SK-N-MC (cell line): ENCODE measurements around the gene TICAM2.

ENCODE experiments used
- EZH2 ChIP-seq: fragments of 200-600 bp; sonication (generic); IDR thresholded peaks from one replicate; pipeline ENCODE4 v1.6.1; 2017; ENCODE audit warnings: antibody characterized with exemption
- FOXP2 ChIP-seq: optimal IDR thresholded peaks from 2 replicates; pipeline ENCODE3; 2011; ENCODE audit warnings: mild to moderate bottlenecking, moderate library complexity; ENCODE audit not compliant: insufficient read depth; ENCODE audit errors: extremely low read length, control extremely low read depth
- POLR2AphosphoS5 ChIP-seq: IDR thresholded peaks from 2 replicates; pipeline ENCODE4 v1.6.1; 2012; ENCODE audit warnings: mild to moderate bottlenecking, low read depth, low read length, borderline replicate concordance

DNA sequence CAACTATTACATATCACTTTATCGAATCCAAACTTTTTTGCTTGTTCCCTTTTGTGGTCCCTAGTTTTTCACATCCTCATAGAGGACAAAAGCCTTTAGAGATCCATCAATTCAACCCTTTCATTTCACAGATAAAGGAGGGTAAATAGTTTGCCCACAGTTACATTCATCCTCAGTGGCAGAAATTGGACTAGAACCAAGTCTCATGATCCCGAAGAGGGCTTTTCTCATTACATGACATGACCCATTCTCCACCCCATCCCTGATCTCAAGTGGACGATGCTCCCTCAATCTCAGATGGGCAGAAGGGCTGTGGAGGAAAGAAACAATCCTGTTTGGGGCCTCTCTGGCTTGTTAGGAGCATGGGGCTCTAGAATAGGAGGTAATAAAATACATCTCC, 23.1 kb downstream of the TICAM2 start:
- TF ChIP-seq EZH2: no peak
- no peak for TF ChIP-seq POLR2AphosphoS5
- no peak for TF ChIP-seq FOXP2
